HG03565 (cell line): ENCODE measurements around the gene CRISP3.
"Not testable (repeated sequence)": the region's sequence is repeated elsewhere in the genome, so short reads cannot be mapped to it uniquely, and the experiment has no call there.

Source experiments
- ATAC-seq: cut with Tn5 transposase; IDR thresholded peaks from one replicate; pipeline ENCODE4 v1.9.1; 2021; ENCODE audit warnings: mild to moderate bottlenecking, moderate library complexity; ENCODE audit not compliant: unreplicated experiment

Gene CRISP3, protein sequence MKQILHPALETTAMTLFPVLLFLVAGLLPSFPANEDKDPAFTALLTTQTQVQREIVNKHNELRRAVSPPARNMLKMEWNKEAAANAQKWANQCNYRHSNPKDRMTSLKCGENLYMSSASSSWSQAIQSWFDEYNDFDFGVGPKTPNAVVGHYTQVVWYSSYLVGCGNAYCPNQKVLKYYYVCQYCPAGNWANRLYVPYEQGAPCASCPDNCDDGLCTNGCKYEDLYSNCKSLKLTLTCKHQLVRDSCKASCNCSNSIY

DNA sequence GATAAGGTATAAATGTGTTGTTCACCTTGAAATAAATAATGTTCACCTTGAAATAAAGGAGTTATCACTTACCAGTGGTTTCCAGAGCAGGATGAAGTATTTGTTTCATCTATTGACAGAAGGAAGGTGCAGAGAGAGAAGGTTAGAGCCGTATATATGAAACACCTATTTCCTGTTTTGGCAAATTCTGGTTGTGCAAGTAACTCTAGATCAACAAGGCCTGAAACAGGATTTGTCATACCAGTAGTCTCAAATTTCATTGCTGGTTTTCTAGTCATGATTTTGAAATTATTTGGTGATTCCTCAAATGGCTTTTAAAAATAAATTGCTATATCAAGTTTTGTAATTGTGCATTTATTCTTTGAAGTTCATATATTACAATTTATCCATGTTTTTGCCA is at the start of gene CRISP3:
Gene CRISP3 (minus strand): TSS at position 130 of the 400 bp plus-strand sequence. CDS start 21 bp downstream, at position 109.
- no peak for ATAC-seq

DNA sequence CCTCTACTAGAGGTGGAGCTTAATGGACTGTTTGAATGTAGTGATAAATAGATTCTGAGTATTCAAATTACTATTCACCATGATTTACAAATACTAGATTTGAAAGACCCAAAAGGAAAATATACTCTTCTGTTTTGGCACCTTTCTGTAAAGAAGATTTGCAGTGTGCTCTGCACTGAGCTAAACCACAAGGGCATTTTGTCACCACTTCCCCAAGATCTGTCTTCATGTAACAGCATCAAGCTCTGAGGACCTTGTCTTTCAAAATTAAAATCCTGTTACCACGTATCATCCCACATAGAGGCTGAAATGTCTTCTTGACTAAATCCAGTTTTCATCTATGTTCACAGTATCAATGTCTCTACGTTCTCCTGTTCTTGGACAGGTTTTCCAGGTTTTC is 46.2 kb upstream of the CRISP3 start:
- no peak for ATAC-seq

DNA sequence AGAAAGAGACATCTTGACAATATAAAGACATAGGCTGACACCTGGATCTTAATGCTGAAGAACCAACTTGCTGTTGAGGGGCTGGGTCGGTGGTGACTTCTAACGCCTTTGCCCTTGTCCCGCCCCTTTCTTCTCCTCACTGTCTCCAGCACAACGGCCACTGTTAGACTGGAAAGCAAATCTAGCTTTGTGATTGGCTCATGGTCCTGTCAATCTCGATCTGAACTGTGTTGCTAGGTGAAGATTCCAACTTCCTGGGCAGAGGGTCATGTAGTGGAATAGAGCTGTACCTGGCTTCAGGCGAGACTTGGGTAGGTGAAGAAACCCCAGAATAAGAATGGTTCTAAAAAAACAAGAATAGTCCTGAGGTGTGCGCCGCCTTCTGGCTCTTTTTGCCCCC is 43.0 kb upstream of the CRISP3 start, which contains the start of gene PGK2:
Gene PGK2 (minus strand): TSS at position 110 of the 400 bp plus-strand sequence. CDS start 98 bp downstream, at position 12.
- ATAC-seq, result no peak

DNA sequence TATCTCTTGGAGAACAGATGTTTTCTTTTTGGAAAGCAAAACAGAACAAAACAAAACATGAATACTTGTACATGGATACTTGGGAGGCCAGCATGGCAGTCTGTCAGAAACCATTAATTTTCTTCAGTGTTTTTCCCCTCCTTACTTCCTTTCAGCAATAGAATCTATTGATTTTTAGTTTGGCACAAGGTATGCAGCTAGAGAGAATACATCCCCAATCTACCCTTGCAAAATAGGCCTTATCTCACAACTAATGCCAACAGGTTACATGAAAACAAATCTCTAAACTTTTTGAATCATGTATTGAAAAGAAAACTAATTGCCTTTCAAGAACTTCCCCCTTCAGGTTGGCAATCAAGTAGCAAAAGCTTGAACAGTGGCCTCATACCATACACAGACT is 40.1 kb upstream of the CRISP3 start:
- ATAC-seq, result no peak

DNA sequence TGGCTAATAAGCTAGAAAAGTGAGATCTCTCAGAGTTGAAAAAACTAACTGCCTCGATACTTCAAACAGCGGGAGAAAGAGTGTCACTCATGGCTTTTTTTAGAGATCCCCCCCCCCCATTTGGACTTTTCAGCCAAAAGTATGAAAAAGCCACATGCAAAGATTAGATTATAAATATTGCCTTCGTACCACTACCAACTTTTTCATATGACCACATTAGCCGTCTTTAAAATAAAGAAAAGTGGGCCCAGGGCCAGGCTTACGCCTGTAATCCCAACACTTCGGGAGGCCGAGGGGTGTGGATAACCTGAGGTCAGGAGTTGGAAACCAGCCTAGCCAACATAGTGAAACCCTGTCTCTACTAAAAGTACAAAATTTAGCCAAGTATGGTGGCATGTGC is 38.5 kb upstream of the CRISP3 start:
- no peak for ATAC-seq

DNA sequence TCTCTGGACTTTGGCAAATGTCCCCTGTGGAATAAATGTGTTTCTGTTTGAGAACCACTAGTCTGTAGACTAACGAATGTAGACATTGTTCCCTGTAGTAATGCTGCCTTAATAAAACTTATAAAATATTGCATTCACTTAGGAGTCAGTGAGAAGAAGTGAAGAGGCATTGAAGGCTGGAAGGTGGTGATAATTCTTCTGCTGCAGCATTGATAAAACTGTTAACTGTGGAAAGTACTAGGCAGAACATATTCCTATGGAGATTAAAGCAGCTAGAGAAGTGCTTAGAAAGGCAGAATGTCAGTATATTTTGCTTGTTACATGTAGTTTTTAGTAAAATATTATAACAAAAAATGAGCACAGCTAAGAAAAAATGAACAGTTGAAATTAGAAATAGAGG is 38.1 kb upstream of the CRISP3 start:
- no peak for ATAC-seq

DNA sequence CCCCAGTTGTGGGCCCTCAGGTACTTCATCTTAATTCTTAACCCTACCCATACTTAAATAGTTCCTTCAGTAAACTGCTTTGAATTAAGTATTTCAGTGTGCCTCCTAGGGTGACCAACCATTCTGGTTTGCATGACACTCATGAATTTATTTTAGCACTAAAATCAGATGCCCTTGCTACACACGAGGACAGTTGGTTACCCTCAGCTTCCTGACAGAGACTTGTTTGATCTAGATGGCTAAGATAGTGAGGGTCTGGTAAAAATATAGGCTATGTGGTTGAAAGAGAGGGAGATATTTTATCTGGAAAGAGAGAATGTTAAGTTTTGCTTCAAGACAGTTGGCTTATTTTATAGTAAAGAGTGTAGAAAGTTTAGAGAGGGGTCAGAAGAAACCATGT is 32.3 kb upstream of the CRISP3 start:
- ATAC-seq, result no peak

DNA sequence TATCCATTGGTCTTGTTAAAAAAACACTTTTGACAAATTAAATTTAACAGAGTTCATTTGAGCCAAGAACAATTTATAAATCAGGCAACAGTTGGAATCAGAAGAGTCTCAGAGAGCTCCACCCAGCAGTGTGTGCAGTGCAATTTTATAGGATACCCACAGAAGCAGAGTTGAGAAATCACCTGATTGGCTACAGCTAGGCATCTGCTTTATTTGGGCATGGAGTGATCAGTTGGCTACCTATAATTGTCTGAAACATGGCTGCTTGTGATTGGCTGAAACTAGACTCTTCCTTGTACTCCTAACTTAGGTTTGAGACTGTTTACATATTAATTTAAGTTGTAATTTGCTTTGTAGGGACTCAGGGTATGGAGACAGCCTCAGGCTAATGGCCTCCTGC is 30.9 kb upstream of the CRISP3 start:
- no peak for ATAC-seq

DNA sequence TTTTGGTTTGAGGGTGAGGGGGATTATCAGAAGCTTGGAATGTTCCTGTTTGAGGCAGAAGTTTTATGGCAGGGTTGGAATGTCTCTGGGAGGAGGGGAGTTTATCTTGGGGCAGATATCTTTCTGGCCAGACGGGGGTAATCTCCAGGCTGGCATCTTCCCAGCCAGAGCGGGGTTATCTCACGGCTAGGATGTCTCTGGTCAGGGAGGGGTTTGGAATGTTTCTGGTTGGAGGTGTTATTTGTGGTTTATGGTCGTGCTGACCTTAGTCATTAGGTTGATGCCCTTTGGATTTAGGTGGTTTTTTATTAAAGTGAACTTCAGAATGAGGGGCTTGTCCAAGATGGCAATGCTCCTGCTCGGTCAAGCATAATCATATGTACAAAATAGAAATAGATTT is 28.1 kb upstream of the CRISP3 start:
- no peak for ATAC-seq

DNA sequence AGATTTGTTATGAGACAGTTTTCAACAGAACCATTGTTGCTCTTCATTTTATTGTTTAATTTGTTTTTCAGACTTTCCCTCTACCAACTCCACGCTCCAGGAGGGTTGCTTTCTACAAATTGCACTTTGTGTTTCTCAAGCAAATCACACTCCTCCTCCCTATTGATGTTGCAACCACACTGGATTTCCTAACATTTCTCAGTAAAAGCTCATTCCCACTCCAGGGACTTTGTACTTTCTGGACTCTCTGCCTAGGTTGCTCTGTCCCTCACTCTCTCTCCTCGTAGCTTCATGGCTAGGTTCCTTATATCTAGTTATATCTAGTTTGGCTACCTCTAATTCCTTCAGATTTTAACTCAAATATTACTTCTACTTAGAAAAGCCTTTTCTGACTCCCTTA is 22.6 kb upstream of the CRISP3 start:
- no peak for ATAC-seq

DNA sequence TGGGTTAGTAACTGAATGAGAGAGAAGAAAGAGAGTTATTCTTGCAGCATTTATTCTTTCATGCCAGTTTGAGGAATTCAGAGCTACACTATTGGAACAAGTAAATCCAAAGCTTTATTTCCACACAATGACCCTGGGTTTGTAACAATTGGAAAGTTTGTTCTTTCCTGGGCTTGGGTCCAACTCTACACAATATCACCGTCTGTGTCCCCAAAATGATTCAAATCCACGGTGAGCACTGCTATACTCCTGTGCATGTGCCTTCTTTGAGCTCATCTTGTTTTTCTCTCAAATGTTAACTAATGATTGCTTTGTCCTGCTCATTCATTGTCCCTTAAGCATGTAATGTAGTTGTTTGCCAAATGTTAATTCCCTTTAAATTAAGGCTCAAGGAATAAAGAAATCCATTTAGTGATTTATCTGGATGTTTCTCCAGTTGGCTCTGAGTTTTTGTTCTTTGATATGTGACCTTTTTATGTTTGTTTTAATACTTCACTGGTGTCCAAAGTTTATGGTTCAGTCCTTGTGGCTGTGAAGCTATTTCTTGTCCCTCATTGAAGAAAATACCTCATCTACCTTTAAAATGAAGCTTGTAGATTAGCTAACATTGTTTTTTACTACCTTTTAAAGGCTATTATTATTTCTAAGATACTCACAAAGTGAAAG is 20.5 kb upstream of the CRISP3 start:
- ATAC-seq, result no peak

DNA sequence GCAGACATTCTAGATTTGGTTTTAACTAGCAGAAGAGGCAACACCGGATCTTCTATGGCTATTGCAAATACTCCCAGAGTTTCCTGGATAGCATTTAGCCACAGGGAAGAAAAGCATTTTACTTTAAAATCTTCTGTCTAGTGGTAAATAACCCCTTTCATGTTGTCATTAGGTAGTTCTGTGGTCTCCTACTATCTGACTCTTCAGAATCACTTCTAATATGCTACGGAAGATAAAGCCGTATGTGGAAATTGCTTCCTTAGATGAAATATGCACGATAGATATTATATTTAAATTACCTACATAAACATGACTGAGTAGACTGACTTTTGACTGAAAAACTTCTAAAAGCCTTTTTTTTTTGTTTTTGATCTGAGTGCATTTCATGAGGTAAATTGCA is 759 bp downstream of the CRISP3 start:
- no peak for ATAC-seq

DNA sequence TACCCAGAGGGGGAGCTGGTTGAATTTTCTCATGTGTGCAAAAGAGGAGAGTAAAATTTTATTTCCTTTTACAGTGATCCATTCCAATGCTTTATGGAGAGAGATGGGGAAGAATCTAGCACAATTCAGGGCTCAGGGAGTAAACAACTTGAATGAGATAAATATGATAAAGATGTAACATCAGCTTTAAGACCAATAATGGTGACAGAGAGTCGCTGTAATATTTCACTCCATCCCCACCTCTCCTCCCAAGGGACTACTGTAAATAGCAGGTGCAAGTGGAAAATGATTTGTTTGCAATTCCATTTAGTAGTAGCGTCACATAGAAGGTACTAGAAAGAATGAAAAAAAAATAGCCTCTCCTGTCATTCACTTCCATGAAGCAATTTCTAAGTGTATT is 4.8 kb downstream of the CRISP3 start:
- ATAC-seq, result no peak

DNA sequence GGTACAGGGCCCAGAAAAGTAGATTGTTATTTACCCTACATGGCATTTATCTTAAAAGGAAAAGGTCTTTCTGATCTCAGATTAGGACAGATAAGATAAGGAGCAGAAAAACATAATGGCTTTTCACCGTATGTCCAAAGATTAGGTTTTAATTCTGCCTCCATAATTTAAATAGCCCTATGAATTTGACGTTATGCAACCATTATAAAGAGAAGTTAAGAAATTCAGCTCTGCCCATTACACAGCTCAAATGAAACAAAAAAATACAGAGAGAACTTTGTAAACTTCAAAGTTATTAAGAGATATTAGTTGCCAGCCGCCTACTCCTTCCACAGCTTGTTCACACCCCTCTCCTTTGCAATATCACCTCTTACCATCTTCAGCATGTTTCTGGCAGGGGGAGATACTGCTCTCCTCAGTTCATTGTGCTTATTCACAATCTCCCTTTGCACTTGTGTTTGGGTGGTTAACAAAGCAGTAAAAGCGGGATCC is 8.1 kb downstream of the CRISP3 start:
- no peak for ATAC-seq

DNA sequence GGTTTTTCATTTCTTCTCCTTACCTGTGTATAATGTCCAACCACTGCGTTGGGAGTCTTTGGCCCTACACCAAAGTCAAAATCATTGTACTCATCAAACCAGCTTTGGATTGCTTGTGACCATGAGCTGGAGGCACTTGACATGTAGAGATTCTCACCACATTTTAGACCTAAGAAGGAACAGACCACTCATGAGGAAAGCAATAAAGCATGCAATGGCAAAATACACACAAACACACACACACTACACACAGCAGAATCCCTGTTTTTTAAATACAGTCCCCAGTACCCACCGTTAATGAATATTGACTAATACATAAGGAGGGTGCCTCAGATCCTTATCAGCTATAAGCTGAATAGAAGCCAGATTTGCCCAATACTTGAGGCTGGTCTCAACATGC is 10.5 kb downstream of the CRISP3 start:
- ATAC-seq, result no peak

DNA sequence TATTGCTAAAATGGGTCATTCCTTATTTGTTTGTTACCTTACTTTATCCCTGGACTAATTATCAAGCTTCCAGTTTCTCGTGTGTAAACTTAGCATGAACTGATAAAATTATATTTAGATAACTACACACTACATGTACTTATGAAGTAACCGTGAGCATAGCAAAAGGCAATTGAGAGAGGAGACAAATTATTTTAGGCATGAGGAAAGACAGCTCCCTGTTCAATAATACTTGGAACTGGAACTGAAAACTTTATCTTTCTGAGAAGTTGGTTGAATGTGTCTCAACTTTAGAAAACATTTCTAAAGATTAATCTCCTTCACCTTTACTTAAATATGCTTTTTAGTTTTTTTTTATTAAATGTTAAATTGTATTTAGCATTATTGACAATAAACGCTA is 11.4 kb downstream of the CRISP3 start:
- ATAC-seq, result no peak

DNA sequence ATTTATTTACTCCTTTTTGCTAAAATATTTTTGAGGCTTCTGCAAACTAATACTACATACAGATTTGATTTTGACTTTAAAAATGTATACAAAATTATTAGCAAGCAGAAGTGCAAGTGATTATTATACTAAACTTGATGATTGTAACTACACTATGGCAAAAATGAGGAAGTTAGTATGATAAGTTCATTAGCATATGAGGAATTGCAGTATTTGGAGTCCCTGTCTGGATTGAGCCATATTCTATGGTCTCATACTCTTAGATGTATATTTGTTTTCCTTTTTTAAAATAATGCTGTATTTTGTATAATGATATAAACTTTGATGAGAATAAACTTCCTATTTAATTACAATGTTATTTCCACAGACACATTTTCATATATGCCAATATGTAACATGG is 13.9 kb downstream of the CRISP3 start:
- no peak for ATAC-seq

DNA sequence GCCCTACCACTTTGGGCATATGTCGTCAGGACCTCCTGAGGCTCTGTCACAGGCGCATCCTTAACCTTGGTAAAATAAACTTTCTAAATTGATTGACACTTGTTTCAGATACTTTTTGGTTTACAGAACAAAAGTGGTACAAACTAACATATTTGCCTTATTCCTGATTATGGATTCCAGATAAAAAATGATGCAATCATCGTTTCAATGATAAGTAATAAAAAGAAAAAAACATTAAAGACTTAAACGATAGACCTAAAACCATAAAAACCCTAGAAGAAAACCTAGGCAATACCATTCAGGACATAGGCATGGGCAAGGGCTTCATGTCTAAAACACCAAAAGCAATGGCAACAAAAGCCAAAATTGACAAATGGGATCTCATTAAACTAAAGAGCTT is 20.3 kb downstream of the CRISP3 start:
- not testable (repeated sequence) for ATAC-seq

DNA sequence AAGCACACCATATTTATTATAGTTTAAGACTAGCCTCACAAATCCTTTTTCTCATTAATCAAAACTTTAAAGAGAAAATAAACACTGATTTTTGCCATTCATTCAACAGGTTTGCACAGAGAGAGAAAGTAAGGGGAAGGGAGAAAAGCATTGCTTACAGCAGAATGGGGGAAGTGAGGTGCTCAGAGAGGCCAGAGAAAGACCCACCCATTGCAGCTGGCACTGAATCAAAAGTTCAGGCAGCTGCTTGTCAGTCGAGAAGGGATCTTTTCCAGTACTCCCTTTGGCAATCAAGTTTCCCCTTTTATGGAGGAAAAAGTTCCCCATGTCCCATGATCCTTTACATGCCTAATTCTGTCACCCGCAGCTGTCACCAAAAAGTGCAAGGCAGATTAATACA is 22.9 kb downstream of the CRISP3 start:
- ATAC-seq, result no peak

DNA sequence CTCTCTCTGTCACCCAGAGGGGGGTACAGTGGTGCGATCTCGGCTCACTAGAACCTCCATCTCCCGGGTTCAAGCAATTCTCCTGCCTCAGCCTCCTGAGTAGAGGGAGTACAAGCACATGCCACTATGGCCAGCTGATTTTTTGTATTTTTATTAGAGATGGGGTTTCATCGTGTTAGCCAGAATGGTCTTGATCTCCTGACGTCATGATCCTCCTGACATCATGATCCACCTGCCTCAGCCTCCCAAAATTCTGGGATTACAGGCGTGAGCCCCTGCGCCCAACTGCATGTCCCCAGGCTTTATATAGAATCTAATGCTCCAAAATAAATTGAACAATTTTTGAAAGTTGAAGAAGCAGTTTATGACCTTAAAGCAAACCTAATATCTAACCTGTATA is 23.8 kb downstream of the CRISP3 start:
- no peak for ATAC-seq

DNA sequence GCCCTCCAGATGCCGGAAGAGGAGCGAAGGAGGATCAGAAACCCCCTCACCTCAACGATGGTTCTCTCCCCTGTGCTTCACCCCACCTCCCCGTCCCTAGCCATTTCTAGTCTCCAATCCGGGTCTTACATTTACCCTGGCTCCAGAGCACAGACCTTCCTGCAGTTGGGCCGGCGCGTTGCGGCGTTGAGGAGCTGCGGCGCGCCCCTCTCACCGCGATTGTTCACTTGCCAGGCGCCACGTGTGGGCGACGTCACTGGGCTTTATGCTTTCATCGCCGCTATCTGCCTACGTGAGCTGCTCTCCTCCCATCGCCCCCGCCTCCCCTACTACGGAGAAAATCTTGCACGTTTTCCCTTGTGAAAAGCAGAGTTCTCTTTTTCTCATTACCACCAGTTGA is 30.8 kb downstream of the CRISP3 start, which contains the start of gene CRISP2:
Gene CRISP2 (minus strand): TSS at position 198 of the 400 bp plus-strand sequence. CDS start 4,347 bp downstream, outside the sequence.
- no peak for ATAC-seq

DNA sequence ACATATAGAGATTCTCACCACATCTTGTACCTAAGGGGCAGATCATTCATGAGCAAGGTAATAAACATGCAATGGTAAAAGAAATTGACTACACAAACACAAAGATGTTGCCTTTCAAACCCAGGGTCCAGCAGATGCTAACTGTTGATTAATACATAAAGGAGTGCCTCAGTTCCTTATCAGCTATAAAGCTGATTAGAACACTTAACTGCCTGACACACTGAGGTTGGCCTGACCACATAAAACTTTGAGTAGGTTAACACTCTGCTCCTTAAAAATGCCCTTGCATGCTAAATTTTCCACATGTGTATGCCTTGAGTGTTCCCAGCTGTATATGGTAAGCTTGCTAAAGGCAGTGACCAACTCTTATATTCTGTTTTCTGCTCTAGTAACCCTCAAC is 45.7 kb downstream of the CRISP3 start:
- ATAC-seq, result no peak
